Measurements from ENCODE around the gene RNF175.

DNA sequence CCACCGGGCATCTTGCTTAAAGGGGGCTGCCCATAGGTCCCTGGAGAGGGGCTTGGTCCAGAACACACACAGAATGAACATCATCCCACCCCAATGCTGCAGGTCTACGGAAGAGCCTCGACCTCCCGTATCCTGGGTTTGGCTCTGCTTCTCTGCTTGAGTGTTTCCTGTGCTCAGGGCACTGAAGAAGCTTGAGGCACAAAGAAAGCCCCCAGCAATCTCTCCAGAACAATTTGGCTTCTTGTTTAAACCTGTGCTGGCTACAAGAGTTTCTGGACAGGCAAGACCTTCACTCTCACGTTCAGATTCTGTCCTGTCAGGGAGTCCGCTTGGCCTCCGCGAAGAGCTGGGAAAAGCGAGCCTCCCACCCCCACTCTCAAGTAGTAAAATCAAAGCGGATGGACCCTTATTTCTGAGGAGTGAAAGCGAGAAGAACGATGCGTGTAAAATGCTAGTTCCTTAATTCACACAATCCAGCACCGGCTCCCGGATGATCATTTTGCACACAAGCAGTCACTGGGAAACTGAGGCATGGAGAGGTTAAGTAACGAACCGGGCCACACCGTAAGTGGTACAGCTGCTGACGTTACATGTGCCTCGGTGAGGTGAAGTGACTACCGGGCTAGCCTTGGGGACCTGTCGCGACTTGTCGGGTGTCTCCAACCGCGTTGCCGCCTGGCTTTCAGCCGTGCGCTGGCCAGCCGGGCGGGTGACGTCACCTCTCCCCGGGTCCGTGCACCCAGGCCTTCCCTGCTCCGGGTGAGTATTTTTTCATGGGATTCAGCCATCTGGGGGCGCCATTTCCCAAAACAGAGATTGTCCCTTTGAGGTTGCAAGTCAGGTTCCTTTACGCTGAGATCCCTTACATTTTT lies 32.2 kb upstream of the RNF175 start:
- TF ChIP-seq, protein P1, sequence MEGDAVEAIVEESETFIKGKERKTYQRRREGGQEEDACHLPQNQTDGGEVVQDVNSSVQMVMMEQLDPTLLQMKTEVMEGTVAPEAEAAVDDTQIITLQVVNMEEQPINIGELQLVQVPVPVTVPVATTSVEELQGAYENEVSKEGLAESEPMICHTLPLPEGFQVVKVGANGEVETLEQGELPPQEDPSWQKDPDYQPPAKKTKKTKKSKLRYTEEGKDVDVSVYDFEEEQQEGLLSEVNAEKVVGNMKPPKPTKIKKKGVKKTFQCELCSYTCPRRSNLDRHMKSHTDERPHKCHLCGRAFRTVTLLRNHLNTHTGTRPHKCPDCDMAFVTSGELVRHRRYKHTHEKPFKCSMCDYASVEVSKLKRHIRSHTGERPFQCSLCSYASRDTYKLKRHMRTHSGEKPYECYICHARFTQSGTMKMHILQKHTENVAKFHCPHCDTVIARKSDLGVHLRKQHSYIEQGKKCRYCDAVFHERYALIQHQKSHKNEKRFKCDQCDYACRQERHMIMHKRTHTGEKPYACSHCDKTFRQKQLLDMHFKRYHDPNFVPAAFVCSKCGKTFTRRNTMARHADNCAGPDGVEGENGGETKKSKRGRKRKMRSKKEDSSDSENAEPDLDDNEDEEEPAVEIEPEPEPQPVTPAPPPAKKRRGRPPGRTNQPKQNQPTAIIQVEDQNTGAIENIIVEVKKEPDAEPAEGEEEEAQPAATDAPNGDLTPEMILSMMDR (IDR thresholded peaks at IDR 0.05): peak in 3 of 6 experiments; percentile 16 to 40 (median 33)
- TF ChIP-seq POLR2A (IDR thresholded peaks at IDR 0.05) (no peak), POLR2AphosphoS5 (IDR thresholded peaks at IDR 0.05) (no peak)

All from upper lobe of left lung (tissue), 4 donors.